Natural killer cell (primary cell): Measurements from ENCODE around the gene ZNF444. TPM values are rescaled to one million over a fixed set of nuclear protein-coding genes. Genes with fewer than 3 reads are reported as not detected.
A peak's percentile ranks its signal among the peaks of the same experiment; 100 is the strongest.

Experiments used
- ATAC-seq, 3 donors: fragments of 150-1000 bp in 2 of 3; fragments of 200-7000 bp in 1 of 3; cut with Tn5 transposase; 1 replicate in 1 of 3; 2 replicates in 2 of 3; pipeline ENCODE4 v1.10.0; 2021; ENCODE audit warnings: mild to moderate bottlenecking in 2 of 3, moderate library complexity in 2 of 3
- DNase-seq, 2 donors: peaks; one replicate each; pipeline versions ENCODE4 v3.0.0 to v3.0.0-alpha.2; 2013 to 2021; ENCODE audit warnings: mixed read lengths in 1 of 2
- H3K27ac ChIP-seq: one replicate; pipeline ENCODE4 v1.5.1; 2013; ENCODE audit warnings: mild to moderate bottlenecking, low read length
- H3K27me3 ChIP-seq: one replicate; pipeline ENCODE4 v1.6.1; 2013; ENCODE audit warnings: low read length; ENCODE audit not compliant: control insufficient read depth, insufficient read depth
- H3K36me3 ChIP-seq: one replicate; pipeline ENCODE4 v1.6.1; 2013; ENCODE audit warnings: low read length; ENCODE audit not compliant: control insufficient read depth, insufficient read depth
- H3K4me1 ChIP-seq: one replicate; pipeline ENCODE4 v1.6.1; 2013; ENCODE audit warnings: low read length; ENCODE audit not compliant: control insufficient read depth, insufficient read depth
- H3K4me3 ChIP-seq: one replicate; pipeline ENCODE4 v1.5.1; 2013; ENCODE audit warnings: low read length
- H3K9me3 ChIP-seq: one replicate; pipeline ENCODE4 v1.6.1; 2013; ENCODE audit warnings: low read length; ENCODE audit not compliant: control insufficient read depth, insufficient read depth
- H3K27ac Mint-ChIP-seq, 2 donors: one replicate each; pipeline ENCODE4 v1.8.0; 2022; ENCODE audit warnings: mild to moderate bottlenecking in 2 of 2, mixed read lengths in 2 of 2, moderate library complexity in 1 of 2
- H3K27me3 Mint-ChIP-seq, 2 donors: one replicate each; pipeline ENCODE4 v1.8.0; 2022; ENCODE audit warnings: low read depth in 2 of 2, mixed read lengths in 2 of 2
- H3K36me3 Mint-ChIP-seq: one replicate; pipeline ENCODE4 v1.8.0; 2022; ENCODE audit warnings: mixed read lengths
- H3K4me1 Mint-ChIP-seq, 2 donors: one replicate each; pipeline ENCODE4 v1.8.0; 2022; ENCODE audit warnings: mixed read lengths in 2 of 2
- H3K4me3 Mint-ChIP-seq: one replicate; pipeline ENCODE4 v1.8.0; 2022; ENCODE audit warnings: mild to moderate bottlenecking, moderate library complexity, mixed read lengths
- H3K9me3 Mint-ChIP-seq, 2 donors: one replicate each; pipeline ENCODE4 v1.8.0; 2022; ENCODE audit warnings: mixed read lengths in 2 of 2
- WGBS: methylation state at CpG from one replicate; pipeline ENCODE4 v1.1.7; 2013; ENCODE audit warnings: missing lambda C conversion rate; ENCODE audit not compliant: insufficient coverage; 5-methylcytosine and 5-hydroxymethylcytosine counted together
- intact Hi-C: fragments of 100-400 bp; cut with micrococcal nuclease; formaldehyde crosslinking; loops from one replicate; pipeline ENCODE4 v1.14.2; 2022
- total RNA-seq, 4 donors: library from RNA; stranded (reverse); fragments of 120-200 nt in 1 of 4; gene quantifications; one replicate each; pipeline versions ENCODE4 v1.2.3 to v1.2.4, GENCODE V29; 2013 to 2022
- TF ChIP-seq, protein P1 (sequence below): fragments of 200-600 bp; IDR thresholded peaks from one replicate; pipeline ENCODE4 v1.8.0; 2022; ENCODE audit warnings: antibody characterized with exemption

Gene ZNF444
- total RNA-seq, result 10 to 100 TPM; 14.5 to 21.9 (median 16.7) TPM
- 10.2 TPM for total RNA-seq (2013)

DNA sequence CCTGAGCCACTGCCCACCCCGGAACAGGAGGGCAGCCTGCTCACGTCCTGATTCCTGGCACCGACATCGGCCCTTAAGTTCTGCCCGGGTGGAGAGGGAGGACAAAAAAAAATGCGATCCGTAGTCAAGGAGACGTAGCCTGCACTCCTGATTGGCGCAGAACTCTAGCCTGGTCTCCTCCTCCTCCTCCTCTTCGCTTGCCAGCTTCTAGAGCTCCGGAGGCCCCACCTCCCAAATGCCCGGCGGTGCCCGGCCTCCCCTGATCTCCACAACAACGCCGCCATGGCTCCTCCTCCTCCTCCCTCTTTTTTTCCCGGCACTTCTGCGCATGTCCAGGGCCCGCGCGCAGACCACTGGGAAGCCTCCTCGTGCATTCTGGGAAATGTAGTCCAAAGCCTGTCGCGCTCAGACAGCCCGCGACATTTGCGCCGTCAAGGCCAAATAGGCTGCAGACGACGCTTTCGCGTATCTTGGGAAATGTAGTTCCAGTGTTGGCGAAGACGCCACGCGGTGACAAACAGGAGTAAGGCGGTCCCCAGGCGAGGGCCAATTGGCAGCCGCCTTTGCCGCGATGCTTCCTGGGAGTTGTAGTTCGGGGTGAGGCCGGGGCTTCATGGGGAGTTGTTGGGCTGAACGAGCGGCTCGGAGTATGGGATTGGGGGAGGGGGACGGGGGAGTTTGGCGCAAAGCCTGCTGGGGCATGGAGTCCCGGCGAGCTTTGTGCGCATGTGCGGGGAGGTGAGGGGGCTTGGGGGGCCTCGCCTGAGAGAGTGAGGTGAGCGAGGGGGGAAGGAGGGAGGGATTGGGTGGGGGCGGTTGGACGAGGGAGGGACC, at the start of gene ZNF444:
TSS of gene ZNF444 (plus strand) at position 705 of the 834 bp plus-strand sequence. CDS start 5,625 bp downstream, outside the sequence.
- Histone ChIP-seq H3K4me1 (peaks cover 15% of the 10 kb centered on the region), H3K27me3 (no peaks in the 10 kb centered on the region), H3K4me3 (peak within 1 kb of the TSS; percentile 49), H3K9me3 (no peaks in the 10 kb centered on the region), H3K27ac (peak within 1 kb of the TSS; percentile 66), H3K36me3 (no peaks in the 10 kb centered on the region)
- H3K27me3 Mint-ChIP-seq, result no peaks in the 10 kb centered on the region
- no peaks in the 10 kb centered on the region for H3K36me3 Mint-ChIP-seq
- TF ChIP-seq, protein P1, sequence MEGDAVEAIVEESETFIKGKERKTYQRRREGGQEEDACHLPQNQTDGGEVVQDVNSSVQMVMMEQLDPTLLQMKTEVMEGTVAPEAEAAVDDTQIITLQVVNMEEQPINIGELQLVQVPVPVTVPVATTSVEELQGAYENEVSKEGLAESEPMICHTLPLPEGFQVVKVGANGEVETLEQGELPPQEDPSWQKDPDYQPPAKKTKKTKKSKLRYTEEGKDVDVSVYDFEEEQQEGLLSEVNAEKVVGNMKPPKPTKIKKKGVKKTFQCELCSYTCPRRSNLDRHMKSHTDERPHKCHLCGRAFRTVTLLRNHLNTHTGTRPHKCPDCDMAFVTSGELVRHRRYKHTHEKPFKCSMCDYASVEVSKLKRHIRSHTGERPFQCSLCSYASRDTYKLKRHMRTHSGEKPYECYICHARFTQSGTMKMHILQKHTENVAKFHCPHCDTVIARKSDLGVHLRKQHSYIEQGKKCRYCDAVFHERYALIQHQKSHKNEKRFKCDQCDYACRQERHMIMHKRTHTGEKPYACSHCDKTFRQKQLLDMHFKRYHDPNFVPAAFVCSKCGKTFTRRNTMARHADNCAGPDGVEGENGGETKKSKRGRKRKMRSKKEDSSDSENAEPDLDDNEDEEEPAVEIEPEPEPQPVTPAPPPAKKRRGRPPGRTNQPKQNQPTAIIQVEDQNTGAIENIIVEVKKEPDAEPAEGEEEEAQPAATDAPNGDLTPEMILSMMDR, result no peak
- H3K27ac Mint-ChIP-seq, result peak within 1 kb of the TSS; percentile 95
- H3K4me3 Mint-ChIP-seq, result peak within 1 kb of the TSS; percentile 99
- no peaks in the 10 kb centered on the region for H3K9me3 Mint-ChIP-seq
- H3K4me1 Mint-ChIP-seq, result peaks cover 27 to 40% of the 10 kb centered on the region in 2 donors
- under 1% methylated on average over 56 of the region's 56 CpGs for WGBS
- ATAC-seq (peak; percentile 90 to 97 (median 94)), DNase-seq (peak; percentile 92 to 99)
- intact Hi-C loops, result loop anchor here (1.0 to 2.0 kb wide), 3 partner anchors 19 to 175 kb away; partner anchors contain the start of gene ZNF787

DNA sequence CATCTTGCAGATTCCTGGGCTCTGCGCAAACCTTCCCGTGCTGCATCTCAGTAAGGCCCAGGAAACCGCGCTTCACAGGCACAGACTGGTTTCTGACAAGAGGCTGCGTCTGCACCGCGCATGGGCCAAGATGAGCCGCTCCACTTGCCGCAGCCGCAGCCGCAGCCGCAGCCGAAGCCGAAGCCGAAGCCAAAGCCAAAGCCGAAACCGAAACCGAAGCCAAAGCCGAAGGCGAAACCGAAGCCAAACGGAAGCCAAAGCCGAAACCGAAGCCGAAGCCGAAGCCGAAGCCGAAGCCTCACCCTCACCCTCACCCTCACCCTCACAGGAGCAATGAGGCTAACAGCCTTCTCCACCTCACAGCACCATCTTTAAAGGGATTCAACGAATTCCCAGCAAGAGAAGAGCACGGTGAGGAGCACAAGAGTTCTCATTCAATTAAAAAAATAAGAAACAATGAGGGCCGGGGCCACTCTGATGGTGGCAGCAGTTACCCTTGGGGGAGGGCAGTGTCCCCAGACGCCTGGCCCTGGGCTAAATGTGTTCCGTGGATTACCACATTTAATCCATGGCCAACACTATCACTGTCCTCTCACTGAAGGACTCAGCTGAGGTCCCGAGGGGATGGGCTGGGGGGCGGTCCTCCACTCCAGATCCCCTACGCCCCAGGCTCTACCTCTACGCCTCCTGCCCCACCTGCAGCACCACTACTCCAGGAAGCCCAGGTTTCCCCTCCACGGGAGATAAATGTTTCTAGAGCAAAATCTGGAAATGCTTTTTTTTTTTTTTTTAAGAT, 49.1 kb upstream of the ZNF444 start:
- Histone ChIP-seq H3K4me3 (no peak overlapping the region), H3K36me3 (peaks cover 11% of the 10 kb centered on the region), H3K9me3 (no peaks in the 10 kb centered on the region), H3K27ac (no peak overlapping the region), H3K27me3 (no peaks in the 10 kb centered on the region), H3K4me1 (no peaks in the 10 kb centered on the region)
- Mint-ChIP-seq H3K36me3 (no peaks in the 10 kb centered on the region), H3K27ac (no peak overlapping the region), H3K4me1 (peaks cover 8 to 24% of the 10 kb centered on the region in 2 donors), H3K9me3 (no peaks in the 10 kb centered on the region), H3K4me3 (no peak overlapping the region), H3K27me3 (no peaks in the 10 kb centered on the region)
- DNase-seq, result peak in 1 of 2 donors; percentile 31
- WGBS, result 92% methylated on average over 38 of the region's 38 CpGs
- intact Hi-C loops, result no loop called here
- ATAC-seq, result no peak
- TF ChIP-seq, protein P1, result no peak

DNA sequence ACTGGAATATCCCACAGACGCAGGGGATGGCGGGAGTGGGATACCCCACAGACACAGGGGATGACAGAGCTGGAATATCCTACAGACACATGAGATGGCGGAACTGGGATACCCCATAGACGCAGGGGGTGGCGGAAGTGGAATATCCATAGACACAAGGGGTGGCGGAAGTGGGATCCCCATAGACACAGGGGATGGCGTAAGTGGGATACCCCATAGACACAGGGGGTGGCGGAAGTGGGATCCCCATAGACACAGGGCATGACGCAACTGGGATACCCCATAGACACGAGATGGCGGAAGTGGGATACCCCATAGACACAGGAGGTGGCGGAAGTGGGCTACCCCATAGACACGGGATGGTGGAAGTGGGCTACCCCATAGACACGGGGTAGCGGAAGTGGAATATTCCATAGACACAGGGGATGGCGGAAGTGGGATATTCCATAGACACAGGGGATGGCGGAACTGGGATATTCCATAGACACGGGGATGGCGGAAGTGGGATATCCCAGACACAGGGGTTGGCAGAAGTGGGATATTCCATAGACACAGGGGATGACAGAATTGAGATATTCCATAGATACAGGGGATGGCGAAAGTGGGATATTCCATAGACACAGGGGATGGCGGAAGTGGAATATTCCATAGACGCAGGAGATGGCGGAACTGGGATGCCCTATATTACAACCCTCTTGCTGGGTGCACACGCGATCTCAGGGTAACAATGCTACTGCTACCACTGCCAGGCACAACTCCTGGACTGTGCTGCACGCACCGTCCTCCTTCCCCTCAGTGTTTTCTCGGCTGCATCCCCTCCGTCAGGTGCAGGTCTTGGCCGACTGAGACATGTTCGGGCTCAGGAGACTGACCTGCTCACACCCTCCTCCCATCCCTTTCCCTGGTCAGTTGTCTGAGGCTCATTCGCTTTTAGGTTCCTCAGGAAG, 48.1 kb upstream of the ZNF444 start:
- Mint-ChIP-seq H3K27me3 (no peaks in the 10 kb centered on the region), H3K9me3 (no peaks in the 10 kb centered on the region), H3K4me1 (peaks cover 8 to 24% of the 10 kb centered on the region in 2 donors), H3K27ac (peak overlapping the region in 1 of 2 donors; percentile 68), H3K4me3 (no peak overlapping the region), H3K36me3 (no peaks in the 10 kb centered on the region)
- TF ChIP-seq, protein P1, result no peak
- Histone ChIP-seq H3K4me1 (no peaks in the 10 kb centered on the region), H3K9me3 (no peaks in the 10 kb centered on the region), H3K4me3 (no peak overlapping the region), H3K27ac (no peak overlapping the region), H3K27me3 (no peaks in the 10 kb centered on the region), H3K36me3 (peaks cover 15% of the 10 kb centered on the region)
- DNase-seq, result no peak
- ATAC-seq, result no peak
- WGBS, result 97% methylated on average over 32 of the region's 32 CpGs
- intact Hi-C loops, result no loop called here
